Testis (tissue), 3 donors: ENCODE data around the gene CECR2. TPM values are rescaled to one million over a fixed set of nuclear protein-coding genes. Genes with fewer than 3 reads are reported as not detected.
"Not testable (repeated sequence)": the region's sequence is repeated elsewhere in the genome, so short reads cannot be mapped to it uniquely, and the experiment has no call there.

Experiments
- DNase-seq: peaks from one replicate; pipeline ENCODE4 v3.0.0-alpha.2; 2019
- H3K27ac ChIP-seq, 2 donors: fragments of 200-600 bp; sonication (generic); one replicate each; pipeline ENCODE4 v1.5.1; 2019
- H3K27me3 ChIP-seq: fragments of 200-600 bp; sonication (generic); one replicate; pipeline ENCODE4 v1.5.1; 2019
- H3K36me3 ChIP-seq: fragments of 200-600 bp; sonication (generic); one replicate; pipeline ENCODE4 v1.5.1; 2017; ENCODE audit warnings: low read depth; ENCODE audit errors: missing control alignments
- H3K4me1 ChIP-seq: fragments of 200-600 bp; sonication (generic); one replicate; pipeline ENCODE4 v1.5.1; 2019
- H3K4me3 ChIP-seq, 2 donors: fragments of 200-600 bp; sonication (generic); one replicate each; pipeline ENCODE4 v1.5.1; 2017 to 2019
- H3K9me3 ChIP-seq: fragments of 200-600 bp; sonication (generic); one replicate; pipeline ENCODE4 v1.5.1; 2017
- CTCF ChIP-seq, 3 experiments: fragments of 450-650 bp in 2 of 3; fragments of 200-600 bp in 1 of 3; sonication (generic) in 1 of 3; IDR thresholded peaks; one replicate each; pipeline ENCODE4 v1.5.1; 2016 to 2019; ENCODE audit warnings: antibody characterized with exemption in 3 of 3, mild to moderate bottlenecking in 2 of 3, moderate library complexity in 1 of 3
- POLR2A ChIP-seq: fragments of 450-650 bp; IDR thresholded peaks from one replicate; pipeline ENCODE4 v1.6.1; 2017; ENCODE audit warnings: antibody characterized with exemption, mild to moderate bottlenecking, moderate library complexity
- WGBS, 2 donors: methylation state at CpG; one replicate each; pipeline ENCODE4 v1.1.5; 2018; 5-methylcytosine and 5-hydroxymethylcytosine counted together
- intact Hi-C: fragments of 100-400 bp; cut with DNase I; formaldehyde crosslinking; loops from one replicate; pipeline ENCODE4 v1.15.1; 2023; ENCODE audit warnings: low total_unique reads
- polyA plus RNA-seq: library from polyadenylated mRNA; stranded (reverse); fragments of 350-450 nt; fragmentation: Illumina TruSeq; extraction: RNeasy Lipid Tissue Mini Kit (QIAGEN cat#74804); gene quantifications from one replicate; pipeline ENCODE4 v1.2.3, GENCODE V29; 2014; ENCODE audit warnings: low read depth, low replicate concordance; ENCODE audit not compliant: insufficient read depth
- total RNA-seq, 2 donors: library from RNA; depleted of rRNA; stranded (reverse); fragments of >200 nt; gene quantifications; one replicate each; pipeline ENCODE4 v1.2.3, GENCODE V29; 2016

CECR2 gene
- total and polyA plus RNA-seq, 3 donors from 2014 or later = 7.1 to 18.7 (median 16.8) TPM

GRCh38 chr22:17562906-17563870 lies 193.9 kb downstream of the CECR2 start, which contains the start of gene SLC25A18:
Gene SLC25A18 (plus strand): TSS chr22:17563498. CDS start chr22:17579945, 16,447 bp downstream.
- H3K4me3 ChIP-seq = no peak within 1 kb of the TSS

DNA sequence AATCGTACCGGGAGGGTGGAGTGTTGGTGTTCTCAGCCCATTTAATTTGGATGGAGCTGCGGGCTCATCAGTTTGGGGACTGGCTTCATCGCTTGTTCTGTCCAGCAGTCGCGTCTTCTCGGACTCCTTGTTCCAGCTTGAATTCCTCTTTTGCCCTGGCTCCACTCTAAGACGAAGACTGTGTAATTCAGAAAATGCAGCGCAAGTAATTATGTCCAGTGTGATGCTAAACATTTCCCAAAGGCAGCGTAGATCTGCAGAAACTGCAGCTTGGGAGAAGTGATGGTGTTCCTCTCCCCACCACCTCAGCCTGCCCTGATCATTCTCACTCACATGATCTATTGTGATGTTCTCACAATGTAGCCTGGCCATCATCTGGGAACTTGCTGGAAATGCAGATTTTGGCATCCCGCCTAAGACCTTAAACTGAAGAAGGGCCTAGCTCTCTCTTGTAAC lies 194.7 kb downstream of the CECR2 start:
- DNase-seq = peak; percentile 77
- no peaks in the 10 kb centered on the region for H3K27me3 ChIP-seq
- no peak overlapping the region for H3K4me3 ChIP-seq
- TF ChIP-seq POLR2A (no peak), CTCF (IDR thresholded peaks at IDR 0.05) (peak in 1 of 3 experiments; percentile 3)
- peaks cover 16% of the 10 kb centered on the region for H3K4me1 ChIP-seq
- intact Hi-C loops = no loop called here
- no peaks in the 10 kb centered on the region for H3K36me3 ChIP-seq
- H3K27ac ChIP-seq = peak overlapping the region; percentile 45 to 80
- 61 to 72% methylated on average over 11 of the region's 11 CpGs for WGBS, 2 donors
- H3K9me3 ChIP-seq = no peaks in the 10 kb centered on the region

More at GRCh38 chr22:17562906-17563870, 193.9 kb downstream of the CECR2 start, which contains the start of gene SLC25A18:
- peak in 2 of 3 experiments; percentile 9 to 11 for TF ChIP-seq CTCF (IDR thresholded peaks at IDR 0.05)
- no peak for TF ChIP-seq POLR2A
- no peaks in the 10 kb centered on the region for H3K27me3 ChIP-seq
- DNase-seq = peak; percentile 67
- WGBS, 2 donors = 41 to 53% methylated on average over 17 of the region's 17 CpGs
- peak within 1 kb of the TSS; percentile 45 to 80 for H3K27ac ChIP-seq
- no peaks in the 10 kb centered on the region for H3K36me3 ChIP-seq
- no peaks in the 10 kb centered on the region for H3K9me3 ChIP-seq
- intact Hi-C loops = no loop called here
- peaks cover 16% of the 10 kb centered on the region for H3K4me1 ChIP-seq

DNA sequence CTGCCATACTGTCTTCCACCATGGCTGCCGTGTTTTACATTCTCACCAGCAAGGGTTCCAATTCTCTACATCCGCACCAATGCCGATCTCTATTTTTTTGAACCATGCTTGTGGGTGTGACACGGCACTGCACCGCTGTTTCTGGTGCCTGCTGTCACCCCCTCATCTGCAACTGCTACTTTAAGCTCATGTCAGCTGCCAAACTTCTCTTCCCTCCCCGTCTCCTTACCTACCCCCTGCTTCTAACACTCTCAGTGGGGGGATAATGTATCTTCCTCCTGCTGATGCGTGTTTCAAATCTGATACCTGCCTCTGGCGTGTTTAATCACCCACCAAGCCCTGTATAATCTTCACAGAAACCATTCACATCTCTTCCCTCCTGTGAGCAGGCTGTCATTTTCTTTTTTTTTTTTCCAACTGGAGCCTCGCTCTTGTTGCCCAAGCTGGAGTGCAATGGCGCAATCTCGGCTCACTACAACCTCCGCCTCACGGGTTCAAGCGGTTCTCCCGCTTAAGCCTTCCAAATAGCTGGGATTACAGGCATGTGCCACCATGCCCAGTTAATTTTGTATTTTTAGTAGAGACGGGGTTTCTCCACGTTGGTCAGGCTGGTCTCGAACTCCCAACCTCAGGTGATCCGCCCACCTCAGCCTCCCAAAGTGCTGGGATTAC lies 196.9 kb downstream of the CECR2 start:
- H3K4me3 ChIP-seq, H3K27me3 ChIP-seq, intact Hi-C loops, H3K27ac ChIP-seq, H3K9me3 ChIP-seq, H3K36me3 ChIP-seq, DNase-seq: not testable (repeated sequence)
- 90 to 94% methylated on average over 19 of the region's 19 CpGs for WGBS, 2 donors
- H3K4me1 ChIP-seq = peaks cover 30% of the 10 kb centered on the region

DNA sequence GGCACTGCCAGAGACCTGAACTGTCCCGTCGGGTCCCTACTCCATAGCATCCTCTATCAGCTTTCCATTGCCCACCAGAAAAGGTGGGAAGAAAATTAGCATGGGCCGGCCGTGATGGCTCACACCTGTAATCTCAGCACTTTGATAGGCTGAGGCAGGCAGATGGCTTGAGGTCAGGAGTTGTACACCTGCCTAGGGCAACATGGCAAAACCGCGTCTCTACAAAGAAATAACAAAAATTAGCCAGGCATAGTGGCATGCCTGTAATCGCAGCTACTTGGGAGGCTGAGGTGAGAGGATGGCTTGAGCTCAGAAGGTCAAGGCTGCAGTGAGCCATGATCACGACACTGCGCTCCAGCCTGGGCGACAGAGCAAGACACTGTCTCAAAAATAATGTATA lies 197.5 kb downstream of the CECR2 start:
- no peak overlapping the region for H3K4me3 ChIP-seq
- no peaks in the 10 kb centered on the region for H3K9me3 ChIP-seq
- 80 to 82% methylated on average over 10 of the region's 10 CpGs for WGBS, 2 donors
- TF ChIP-seq POLR2A (no peak), CTCF (IDR thresholded peaks at IDR 0.05) (no peak)
- intact Hi-C loops = no loop called here
- peaks cover 36% of the 10 kb centered on the region for H3K4me1 ChIP-seq
- H3K27me3 ChIP-seq = no peaks in the 10 kb centered on the region
- no peak overlapping the region for H3K27ac ChIP-seq
- H3K36me3 ChIP-seq = no peaks in the 10 kb centered on the region
- no peak for DNase-seq

DNA sequence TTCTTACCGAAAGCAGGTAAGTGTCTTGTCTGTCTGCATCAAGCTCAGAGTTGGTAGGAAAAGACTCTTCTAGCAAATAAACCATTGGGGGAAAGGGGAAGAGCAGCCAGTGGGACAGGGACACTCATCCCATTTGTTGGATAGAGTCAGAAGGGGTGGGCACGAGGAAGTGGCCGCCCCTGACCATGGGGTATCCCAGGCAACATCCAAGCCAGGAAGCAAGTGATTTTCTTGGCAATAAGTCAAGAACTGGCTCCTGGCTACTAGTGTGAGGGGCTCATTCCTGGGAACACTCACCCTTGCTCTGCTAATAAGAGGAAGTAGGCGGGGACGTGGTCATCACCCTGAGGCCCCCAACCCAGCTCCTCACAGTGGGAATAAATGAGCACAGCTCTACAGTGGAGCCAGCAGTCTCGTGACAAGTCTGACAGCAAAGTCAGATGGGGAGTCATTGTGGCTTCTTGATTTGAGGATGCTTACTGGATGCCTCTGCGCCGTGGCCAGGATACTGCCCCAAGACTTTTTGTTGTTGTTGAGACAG lies 200.8 kb downstream of the CECR2 start:
- Histone ChIP-seq H3K27me3 (no peaks in the 10 kb centered on the region), H3K9me3 (no peaks in the 10 kb centered on the region), H3K4me3 (no peak overlapping the region), H3K27ac (peak overlapping the region; percentile 83 to 92), H3K36me3 (no peaks in the 10 kb centered on the region), H3K4me1 (peaks cover 21% of the 10 kb centered on the region)
- WGBS, 2 donors = 39 to 41% methylated on average over 8 of the region's 8 CpGs
- no peak for TF ChIP-seq POLR2A
- no peak for TF ChIP-seq CTCF (IDR thresholded peaks at IDR 0.05)
- DNase-seq = peak; percentile 32
- intact Hi-C loops = no loop called here
